ENCODE results near the gene SLC44A4. TPM values are rescaled to one million over a fixed set of nuclear protein-coding genes. Genes with fewer than 3 reads are reported as not detected.

The SLC44A4 gene
- total RNA-seq, 1 experiment from 2014 or later = 3.1 TPM

- Mint-ChIP-seq H3K4me1 (peaks cover 65% of the 10 kb centered on the region), H3K9me3 (no peaks in the 10 kb centered on the region; the same call in 1 of the 2 replicates), H3K27ac (peak overlapping the region; percentile 98), H3K4me3 (peak overlapping the region; percentile 91), H3K36me3 (peaks cover 4% of the 10 kb centered on the region; the same call in 1 of the 2 replicates), H3K27me3 (ENCODE audit: low read depth) (no peaks in the 10 kb centered on the region; the same call in 1 of the 2 replicates)
- ChIA-PET CTCF (interaction anchor here (0.7 to 2.1 kb wide), 5 partner anchors 15 to 142 kb away, joined by 3 to 9 read pairs (median 4); partner anchors contain the start of genes DDAH2 and LSM2), POLR2A (interaction anchor here (0.6 to 1.3 kb wide), 3 partner anchors 13 to 30 kb away, joined by 4 to 10 read pairs (median 5); partner anchors contain the start of gene LSM2)
- ATAC-seq (peak; percentile 58), DNase-seq (ENCODE audit: low spot score) (peak; percentile 71)
- TF ChIP-seq HMGA2 (CRISPR knock-in tag; IDR thresholded peaks at IDR 0.05) (no peak), CREM (CRISPR knock-in tag; IDR thresholded peaks at IDR 0.05) (no peak), ZNF121 (CRISPR knock-in tag; IDR thresholded peaks at IDR 0.05) (peak; percentile 96), KAT7 (CRISPR knock-in tag; IDR thresholded peaks at IDR 0.05; ENCODE audit: borderline replicate concordance) (peak; percentile 74; the same call in 1 of the 2 replicates), CBFB (CRISPR knock-in tag; IDR thresholded peaks at IDR 0.05; ENCODE audit: low read depth) (no peak), GABPB1 (CRISPR knock-in tag; IDR thresholded peaks at IDR 0.05) (no peak), NR1H2 (CRISPR knock-in tag; IDR thresholded peaks at IDR 0.05) (no peak), FOXK1 (CRISPR knock-in tag; IDR thresholded peaks at IDR 0.05) (no peak), ATF6 (CRISPR knock-in tag; IDR thresholded peaks at IDR 0.05) (no peak), TCF7 (CRISPR knock-in tag; IDR thresholded peaks at IDR 0.05; ENCODE audit: low read depth) (no peak), CTCF (IDR thresholded peaks at IDR 0.05) (no peak), FOXP1 (CRISPR knock-in tag; IDR thresholded peaks at IDR 0.05; ENCODE audit: borderline replicate concordance) (peak; percentile 49; the same call in 1 of the 2 replicates), IRF1 (CRISPR knock-in tag; IDR thresholded peaks at IDR 0.05) (no peak), ZNF281 (CRISPR knock-in tag; IDR thresholded peaks at IDR 0.05) (no peak), TP53 (CRISPR knock-in tag; IDR thresholded peaks at IDR 0.05) (no peak), ZNF317 (CRISPR knock-in tag; IDR thresholded peaks at IDR 0.05; ENCODE audit: borderline replicate concordance, low read depth) (no peak), E2F5 (CRISPR knock-in tag; IDR thresholded peaks at IDR 0.05) (no peak), ZSCAN18 (CRISPR knock-in tag; IDR thresholded peaks at IDR 0.05) (no peak), MLX (CRISPR knock-in tag; IDR thresholded peaks at IDR 0.05) (no peak), CREB1 (CRISPR knock-in tag; IDR thresholded peaks at IDR 0.05) (no peak), FOXJ3 (CRISPR knock-in tag; IDR thresholded peaks at IDR 0.05; ENCODE audit: borderline replicate concordance) (no peak), ESRRA (CRISPR knock-in tag; IDR thresholded peaks at IDR 0.05; ENCODE audit: borderline replicate concordance) (no peak), GTF2I (CRISPR knock-in tag; conservative IDR thresholded peaks at IDR 0.05) (peak; percentile 93), RELA (CRISPR knock-in tag; IDR thresholded peaks at IDR 0.05; ENCODE audit: borderline replicate concordance) (no peak), HMGXB4 (CRISPR knock-in tag; IDR thresholded peaks at IDR 0.05) (no peak)
Observed at GRCh38 chr6:31821301-31822035, 57.3 kb downstream of the SLC44A4 start.

Measured in WTC11 (cell line).